Psoas muscle (tissue), 8 donors: Measurements from ENCODE around the gene NLRP6. TPM values are rescaled to one million over a fixed set of nuclear protein-coding genes. Genes with fewer than 3 reads are reported as not detected.

Source experiments
- ATAC-seq, 4 donors: fragments of 200-7000 bp; cut with Tn5 transposase; one replicate each; pipeline ENCODE4 v1.9.1; 2020; ENCODE audit warnings: moderate library complexity in 3 of 4, mild to moderate bottlenecking in 2 of 4
- DNase-seq, 2 donors: peaks; one replicate each; pipeline ENCODE4 v3.0.0-alpha.2; 2020
- H3K27ac ChIP-seq: fragments of 200-600 bp; one replicate; pipeline ENCODE4 v1.8.0; 2022
- H3K27me3 ChIP-seq, 3 donors: fragments of 200-600 bp in 1 of 3; one replicate each; pipeline versions ENCODE4 v1.6.1 to v1.8.0; 2013 to 2022; ENCODE audit warnings: low read length in 2 of 3, mild to moderate bottlenecking in 2 of 3, moderate library complexity in 1 of 3; ENCODE audit not compliant: insufficient read depth in 3 of 3
- H3K36me3 ChIP-seq, 2 donors: fragments of 200-600 bp in 1 of 2; one replicate each; pipeline versions ENCODE4 v1.6.1 to v1.8.0; 2013 to 2022; ENCODE audit warnings: low read depth in 1 of 2, mild to moderate bottlenecking in 1 of 2, moderate library complexity in 1 of 2; ENCODE audit not compliant: insufficient read depth in 1 of 2
- H3K4me1 ChIP-seq: fragments of 200-600 bp; one replicate; pipeline ENCODE4 v1.8.0; 2022
- H3K4me3 ChIP-seq: fragments of 200-600 bp; one replicate; pipeline ENCODE4 v1.8.0; 2022; ENCODE audit warnings: mild to moderate bottlenecking
- H3K9me3 ChIP-seq: fragments of 200-600 bp; one replicate; pipeline ENCODE4 v1.8.0; 2022
- CTCF ChIP-seq: fragments of 200-600 bp; IDR thresholded peaks from one replicate; pipeline ENCODE4 v1.8.0; 2022; ENCODE audit warnings: antibody characterized with exemption
- WGBS, 3 donors: extraction: QIAGEN DNeasy Blood & Tissue Kit; methylation state at CpG; one replicate each; pipeline versions ENCODE4 v1.1.6 to v1.1.7; 2013; 5-methylcytosine and 5-hydroxymethylcytosine counted together
- intact Hi-C, 2 donors: fragments of 100-400 bp; cut with DNase I; formaldehyde crosslinking; loops; one replicate each; pipeline versions ENCODE4 v1.11.0 to v1.14.2; 2022
- polyA plus RNA-seq, 3 donors: library from polyadenylated mRNA; stranded (reverse); fragments of 200-250 nt; gene quantifications; one replicate each; pipeline ENCODE4 v1.2.3, GENCODE V29; 2013
- total RNA-seq, 4 donors: library from RNA; stranded (reverse); fragmentation: NEBNext Ultra II Directional in 2 of 4; extraction: Animal tissue kit (Norgen Biotek cat#: 25700) in 2 of 4; gene quantifications; one replicate each; pipeline versions ENCODE4 v1.2.1 to v1.2.4, GENCODE V29; 2021 to 2023
- donor health status: healthy with polysubstance abuse.
- donor health status: DM: no; HTN: no; CAD: no; lungs with moderate emphysema.
- donor health status: Bipolar disorder and iron deficiency.
- donor health status: healthy.
- donor health status: DM: yes; HTN: yes; CAD: no.
- donor health status: DM: no; HTN: no; CAD: no.
- donor health status: DM: no; HTN: no; CAD: no.
- donor health status: DM: yes; HTN: yes; CAD: no.

Gene NLRP6
- total and polyA plus RNA-seq, 7 donors = 0.03 to 0.17 (median 0.07) TPM; not detected in 3

GRCh38 chr11:325796-326591 is 47.8 kb downstream of the NLRP6 start:
- no peaks in the 10 kb centered on the region for H3K9me3 ChIP-seq
- intact Hi-C loops = no loop called here
- H3K27ac ChIP-seq = peak overlapping the region; percentile 76
- H3K4me1 ChIP-seq = peaks cover 13% of the 10 kb centered on the region
- H3K36me3 ChIP-seq = no peaks in the 10 kb centered on the region
- TF ChIP-seq CTCF = no peak
- DNase-seq = no peak
- WGBS, 3 donors = 71 to 84% (median 76%) methylated on average over 30 of the region's 30 CpGs
- peaks cover 0 to 6% (median 4%) of the 10 kb centered on the region in 3 donors for H3K27me3 ChIP-seq
- peak in 1 of 4 donors; percentile 12 for ATAC-seq
- no peak overlapping the region for H3K4me3 ChIP-seq

DNA sequence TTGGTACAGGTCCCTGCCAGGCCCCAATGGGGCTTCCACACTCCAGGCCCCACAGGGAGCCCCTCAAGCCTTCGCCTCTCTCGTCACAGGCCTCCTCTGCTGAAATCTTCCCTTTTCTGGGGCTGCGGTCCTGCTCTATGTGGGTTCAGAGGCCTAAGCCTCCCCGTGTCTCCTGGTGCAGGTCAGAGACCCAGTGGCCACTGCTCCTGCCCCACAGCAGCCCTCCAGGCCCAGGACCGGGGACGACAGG is 48.3 kb downstream of the NLRP6 start:
- H3K4me1 ChIP-seq = peaks cover 13% of the 10 kb centered on the region
- H3K36me3 ChIP-seq = no peaks in the 10 kb centered on the region
- no peak for TF ChIP-seq CTCF
- H3K9me3 ChIP-seq = no peaks in the 10 kb centered on the region
- peaks cover 0 to 6% (median 3%) of the 10 kb centered on the region in 3 donors for H3K27me3 ChIP-seq
- WGBS, 3 donors = 58 to 66% (median 58%) methylated on average over 6 of the region's 6 CpGs
- intact Hi-C loops = no loop called here
- DNase-seq = no peak
- peak overlapping the region; percentile 76 for H3K27ac ChIP-seq
- ATAC-seq = peak in 3 of 4 donors; percentile 11 to 35 (median 27)
- H3K4me3 ChIP-seq = no peak overlapping the region

DNA sequence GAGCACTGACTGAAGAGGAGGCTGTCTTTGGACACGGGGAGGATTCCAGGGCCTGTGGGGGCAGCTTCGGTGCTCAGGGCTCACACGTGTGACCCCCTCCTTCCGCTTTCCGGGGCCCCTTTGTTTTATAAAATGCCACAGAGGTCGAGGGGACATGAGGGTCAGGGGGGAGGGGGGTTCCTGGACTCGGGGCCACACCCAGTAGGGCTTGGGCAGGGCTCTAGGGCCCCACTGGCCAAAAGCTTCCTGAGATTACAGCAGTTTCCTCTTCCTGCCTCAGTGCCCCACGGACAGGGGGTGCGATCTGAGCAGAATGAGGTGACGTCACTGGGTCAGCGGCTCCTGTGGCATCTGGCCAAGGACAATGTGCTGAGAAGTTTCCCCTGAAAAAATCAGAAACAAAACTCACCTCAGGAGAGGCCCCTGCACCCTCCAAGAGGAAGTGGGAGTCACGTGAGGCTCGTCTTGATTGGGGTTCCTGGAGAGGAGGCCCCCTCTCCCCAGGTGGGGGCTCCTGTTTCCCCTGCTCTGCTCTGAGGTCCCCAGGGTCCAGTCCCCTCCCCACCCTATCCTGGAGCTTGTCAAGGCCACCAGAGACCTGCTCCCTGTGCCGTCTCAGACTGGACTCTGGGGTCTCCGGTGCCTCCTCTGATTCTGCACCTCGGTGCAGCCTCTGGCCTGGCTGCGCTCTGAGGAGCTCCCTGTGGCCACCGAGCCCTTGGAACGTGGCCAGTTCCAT is 48.8 kb downstream of the NLRP6 start:
- Histone ChIP-seq H3K27ac (peak overlapping the region; percentile 76), H3K4me1 (peaks cover 13% of the 10 kb centered on the region), H3K27me3 (peaks cover 0 to 6% (median 3%) of the 10 kb centered on the region in 3 donors), H3K36me3 (no peaks in the 10 kb centered on the region), H3K9me3 (no peaks in the 10 kb centered on the region), H3K4me3 (peak overlapping the region; percentile 36)
- ATAC-seq (peak; percentile 55 to 85 (median 84)), DNase-seq (peak; percentile 81 to 90)
- intact Hi-C loops = no loop called here
- TF ChIP-seq CTCF = no peak
- WGBS, 3 donors = 24 to 26% (median 24%) methylated on average over 17 to 19 of the region's 19 CpGs

DNA sequence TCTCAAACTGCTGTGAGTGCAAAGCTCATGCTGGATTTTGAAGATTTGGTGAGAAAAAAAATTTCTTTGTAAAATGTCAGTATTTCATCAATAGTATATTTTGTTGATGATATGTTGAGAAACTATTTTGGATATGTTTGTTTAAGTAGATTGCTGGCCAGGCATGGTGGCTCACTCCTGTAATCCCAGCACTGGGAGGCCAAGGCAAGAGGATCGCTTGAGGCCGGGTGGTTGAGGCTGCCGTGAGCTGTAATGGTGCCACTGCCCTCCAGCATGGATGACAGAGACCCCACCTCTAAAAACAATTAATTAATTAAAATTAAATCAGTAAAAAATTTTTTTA is 49.3 kb downstream of the NLRP6 start:
- ATAC-seq (no peak), DNase-seq (no peak)
- Histone ChIP-seq H3K36me3 (no peaks in the 10 kb centered on the region), H3K9me3 (no peaks in the 10 kb centered on the region), H3K4me3 (peak overlapping the region; percentile 36), H3K4me1 (peaks cover 13% of the 10 kb centered on the region), H3K27ac (peak overlapping the region; percentile 76), H3K27me3 (peaks cover 0 to 6% (median 3%) of the 10 kb centered on the region in 3 donors)
- WGBS, 3 donors = 92 to 94% (median 93%) methylated on average over 3 of the region's 3 CpGs
- intact Hi-C loops = no loop called here
- no peak for TF ChIP-seq CTCF
